Measurements from ENCODE around the gene RPL28.

- no peak for TF ChIP-seq CTCF (IDR thresholded peaks at IDR 0.05)
- no peak for TF ChIP-seq POLR2A (IDR thresholded peaks at IDR 0.05)
Observed at GRCh38 chr19:55354698-55355212, 31.0 kb upstream of the RPL28 start, which contains the start of gene COX6B2.

Measured in uterus (tissue), 2 donors.